A673 (cell line): Measurements from ENCODE around the gene ALDH1A3.

ENCODE experiments used
- CTCF ChIP-seq: fragments of 300-800, 200-600 bp; sonication (generic); conservative IDR thresholded peaks from 2 replicates; pipeline ENCODE4 v1.5.1; 2017; ENCODE audit warnings: low read depth, mild to moderate bottlenecking, antibody characterized with exemption, low read length, moderate library complexity, mixed read lengths
- EZH2 ChIP-seq: fragments of 200-600 bp; sonication (generic); IDR thresholded peaks from 2 replicates; pipeline ENCODE4 v1.6.1; 2017; ENCODE audit warnings: borderline replicate concordance, low read depth, mild to moderate bottlenecking, mixed read lengths, antibody characterized with exemption, low read length; ENCODE audit not compliant: poor library complexity, severe bottlenecking

- TF ChIP-seq EZH2 (no peak), CTCF (no peak)
These were observed 1.2 kb downstream of the ALDH1A3 start for GRCh38 chr15:100880897-100881242.
